VCaP (cell line): Measurements from ENCODE around the gene UBR2.
A peak's percentile ranks its signal among the peaks of the same experiment; 100 is the strongest.

Experiments used
- H3K27ac ChIP-seq: fragments of 450-650 bp; 2 replicates; pipeline ENCODE4 v1.5.1; 2017
- TF ChIP-seq, protein P1 (sequence below): fragments of 450-650 bp; conservative IDR thresholded peaks from 2 replicates; pipeline ENCODE4 v1.5.1; 2017; ENCODE audit warnings: mild to moderate bottlenecking, moderate library complexity

Gene UBR2

GRCh38 chr6:42537536-42537935 is 26.3 kb upstream of the UBR2 start:
- H3K27ac ChIP-seq = peak overlapping the region; percentile 26
- TF ChIP-seq, protein P1, sequence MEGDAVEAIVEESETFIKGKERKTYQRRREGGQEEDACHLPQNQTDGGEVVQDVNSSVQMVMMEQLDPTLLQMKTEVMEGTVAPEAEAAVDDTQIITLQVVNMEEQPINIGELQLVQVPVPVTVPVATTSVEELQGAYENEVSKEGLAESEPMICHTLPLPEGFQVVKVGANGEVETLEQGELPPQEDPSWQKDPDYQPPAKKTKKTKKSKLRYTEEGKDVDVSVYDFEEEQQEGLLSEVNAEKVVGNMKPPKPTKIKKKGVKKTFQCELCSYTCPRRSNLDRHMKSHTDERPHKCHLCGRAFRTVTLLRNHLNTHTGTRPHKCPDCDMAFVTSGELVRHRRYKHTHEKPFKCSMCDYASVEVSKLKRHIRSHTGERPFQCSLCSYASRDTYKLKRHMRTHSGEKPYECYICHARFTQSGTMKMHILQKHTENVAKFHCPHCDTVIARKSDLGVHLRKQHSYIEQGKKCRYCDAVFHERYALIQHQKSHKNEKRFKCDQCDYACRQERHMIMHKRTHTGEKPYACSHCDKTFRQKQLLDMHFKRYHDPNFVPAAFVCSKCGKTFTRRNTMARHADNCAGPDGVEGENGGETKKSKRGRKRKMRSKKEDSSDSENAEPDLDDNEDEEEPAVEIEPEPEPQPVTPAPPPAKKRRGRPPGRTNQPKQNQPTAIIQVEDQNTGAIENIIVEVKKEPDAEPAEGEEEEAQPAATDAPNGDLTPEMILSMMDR = no peak

DNA sequence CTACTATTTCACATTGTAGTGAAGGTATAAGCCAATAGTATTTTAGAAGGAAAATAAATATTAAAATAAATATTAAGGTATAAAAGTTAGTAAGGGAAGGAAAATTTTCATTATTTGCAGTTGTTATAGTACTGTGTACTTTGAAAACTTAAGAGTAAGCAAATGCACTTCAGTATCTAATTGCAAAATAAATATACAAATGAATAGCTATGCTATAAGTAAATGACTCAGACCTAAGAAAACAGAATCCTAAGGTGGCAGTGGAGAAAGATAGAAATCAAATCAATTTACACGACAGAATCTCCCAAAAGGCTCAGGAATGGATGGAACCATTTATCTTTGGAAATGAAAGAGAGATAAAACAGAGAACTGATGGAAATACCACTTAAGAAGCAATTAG is 24.7 kb upstream of the UBR2 start:
- no peak overlapping the region for H3K27ac ChIP-seq
- TF ChIP-seq, protein P1 = no peak

DNA sequence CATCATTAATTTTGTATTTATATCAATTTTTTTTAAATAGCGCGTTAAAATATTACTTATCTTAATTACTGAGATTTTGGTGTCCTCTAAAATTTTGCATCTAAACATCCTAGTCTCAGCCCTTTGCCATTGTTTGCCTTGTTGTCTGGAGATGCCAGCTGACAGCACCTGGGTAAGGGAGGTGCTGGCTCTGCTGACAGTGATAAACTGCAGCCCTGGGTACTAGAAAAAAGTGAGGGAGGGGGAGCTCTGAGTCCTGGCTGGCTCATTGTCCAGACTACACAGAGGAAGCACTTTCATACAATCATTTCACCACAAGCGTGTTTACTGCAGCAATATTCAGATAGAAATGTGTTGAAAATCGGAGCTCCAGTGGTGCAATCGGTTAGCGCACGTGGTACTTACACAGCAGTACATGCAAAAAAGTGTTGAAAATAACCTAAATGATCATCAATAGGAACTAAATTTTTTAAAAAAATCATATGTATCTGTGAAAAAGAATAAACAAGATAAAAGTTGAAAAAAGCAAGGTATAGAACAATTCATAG is 18.5 kb upstream of the UBR2 start:
- TF ChIP-seq, protein P1 = no peak
- no peak overlapping the region for H3K27ac ChIP-seq

DNA sequence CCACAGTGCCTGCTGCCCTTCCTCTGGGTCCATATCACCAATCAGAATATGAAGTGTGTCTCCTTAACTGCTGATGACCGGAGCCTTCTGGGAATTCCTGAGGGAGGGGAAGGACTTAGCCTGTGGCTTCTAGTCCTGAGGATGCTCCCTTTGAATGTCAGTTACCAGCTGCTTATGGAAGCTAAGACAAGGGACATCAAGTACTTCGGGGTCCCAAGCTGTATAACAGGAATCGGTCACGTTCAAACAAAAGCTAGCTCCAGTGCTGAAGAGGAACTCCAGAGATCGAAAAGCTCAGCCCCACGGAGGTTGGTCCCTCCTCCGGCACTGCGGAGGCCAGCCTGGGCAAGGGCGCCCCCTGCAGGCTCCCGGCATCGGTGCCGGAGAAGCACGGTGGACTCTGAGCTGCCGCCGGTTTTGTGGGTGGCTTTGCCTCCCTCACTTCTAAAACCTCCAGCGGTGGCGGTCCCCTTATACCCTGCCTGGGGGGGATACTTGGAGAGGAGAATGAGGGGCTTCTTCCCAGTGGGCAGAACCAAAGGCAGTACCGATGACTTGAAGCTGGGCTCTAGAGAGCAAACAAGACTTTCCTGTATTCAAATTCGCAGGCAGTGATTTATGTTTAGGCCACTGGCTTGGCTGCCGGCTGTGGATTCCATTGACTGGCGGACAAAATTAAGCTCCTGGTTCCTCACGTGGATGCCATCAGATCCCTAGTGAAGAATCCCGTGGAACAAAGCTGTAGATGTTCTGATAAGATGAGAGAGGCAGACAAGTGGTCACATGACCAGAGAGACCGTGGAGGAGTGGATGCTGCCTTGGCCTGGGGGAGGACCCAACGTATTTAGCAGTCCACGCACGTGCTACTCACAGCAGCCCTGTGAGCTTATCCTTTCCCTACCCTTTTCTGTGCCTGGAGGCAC is 16.2 kb upstream of the UBR2 start:
- peak overlapping the region; percentile 71 for H3K27ac ChIP-seq
- TF ChIP-seq, protein P1 = peak; percentile 98

DNA sequence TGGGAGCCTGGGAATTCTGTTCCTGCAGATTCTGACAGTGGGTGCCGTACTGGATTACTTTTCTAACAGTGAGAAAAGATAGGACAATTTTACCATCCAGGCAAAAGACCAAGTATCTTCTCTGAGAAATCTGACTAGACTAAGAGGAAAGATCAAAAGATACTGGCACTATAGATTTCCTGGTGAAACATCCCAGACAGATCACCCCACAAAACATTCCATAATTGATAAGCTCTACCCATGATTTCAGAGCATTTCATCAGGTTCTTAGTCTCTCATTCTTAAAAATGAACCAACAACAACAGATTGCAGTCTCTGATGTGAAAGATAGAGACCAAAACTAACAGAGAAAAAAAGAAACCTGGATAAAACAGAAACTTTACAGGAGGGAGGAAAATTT is 13.6 kb upstream of the UBR2 start:
- no peak overlapping the region for H3K27ac ChIP-seq
- TF ChIP-seq, protein P1 = no peak

- no peak overlapping the region for H3K27ac ChIP-seq
- TF ChIP-seq, protein P1 = no peak
Observed at GRCh38 chr6:42551217-42551616, 12.6 kb upstream of the UBR2 start.

DNA sequence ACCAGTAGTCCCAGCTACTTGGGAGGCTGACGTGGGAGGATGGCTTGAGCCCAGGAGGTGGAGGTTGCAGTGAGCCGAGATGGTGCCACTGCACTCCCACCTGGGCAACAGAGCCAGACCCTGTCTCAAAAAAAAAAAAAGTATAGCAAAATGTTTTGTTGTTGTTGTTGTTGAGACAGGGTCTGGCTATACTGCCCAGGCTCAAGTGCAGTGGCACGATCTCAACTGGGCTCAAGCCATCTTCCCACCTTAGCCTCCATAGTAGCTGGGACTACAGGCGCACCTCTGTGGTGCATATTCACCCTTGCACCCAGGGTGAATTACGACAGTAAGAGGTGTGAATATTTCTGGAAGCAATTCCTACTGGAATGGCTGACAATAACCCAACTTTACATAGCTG is 11.4 kb upstream of the UBR2 start:
- TF ChIP-seq, protein P1 = no peak
- no peak overlapping the region for H3K27ac ChIP-seq
